ENCODE measurements around the gene TM4SF4.

Gene TM4SF4

DNA sequence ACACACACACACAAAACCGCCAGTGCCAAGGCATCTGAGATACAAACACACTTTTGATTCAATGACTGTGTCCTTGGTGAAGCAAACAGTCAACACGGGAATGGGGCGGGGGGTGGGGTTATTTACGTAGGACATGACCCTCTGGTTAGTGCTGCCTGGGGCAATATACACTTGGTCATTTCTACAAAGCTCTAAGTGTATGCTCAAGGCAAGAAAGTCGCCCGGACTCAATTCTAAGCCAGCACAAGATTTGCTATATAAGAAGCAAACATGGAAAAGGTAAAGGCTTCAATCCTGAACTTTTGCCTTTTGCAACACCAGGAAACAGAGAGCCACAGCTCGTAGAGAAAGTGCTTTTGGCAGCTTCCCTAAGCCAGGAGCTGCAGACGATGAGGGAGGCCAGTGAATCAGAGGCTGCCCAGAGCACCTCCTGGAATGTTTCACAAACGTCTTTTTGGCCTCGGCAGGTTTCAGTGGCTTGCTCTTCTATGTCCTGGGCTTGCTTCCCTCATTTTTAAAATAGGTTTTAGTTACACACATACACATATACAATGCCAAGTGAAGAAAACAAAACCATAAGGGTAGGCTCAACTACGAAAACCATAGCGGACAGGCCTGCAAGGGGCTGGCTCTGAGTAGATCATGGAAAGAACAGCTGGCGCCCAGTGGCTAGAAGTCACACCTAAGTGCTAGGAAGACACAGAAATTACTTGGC, 73.6 kb downstream of the TM4SF4 start:
- no peak for DNase-seq (ENCODE audit: low spot score)

DNA sequence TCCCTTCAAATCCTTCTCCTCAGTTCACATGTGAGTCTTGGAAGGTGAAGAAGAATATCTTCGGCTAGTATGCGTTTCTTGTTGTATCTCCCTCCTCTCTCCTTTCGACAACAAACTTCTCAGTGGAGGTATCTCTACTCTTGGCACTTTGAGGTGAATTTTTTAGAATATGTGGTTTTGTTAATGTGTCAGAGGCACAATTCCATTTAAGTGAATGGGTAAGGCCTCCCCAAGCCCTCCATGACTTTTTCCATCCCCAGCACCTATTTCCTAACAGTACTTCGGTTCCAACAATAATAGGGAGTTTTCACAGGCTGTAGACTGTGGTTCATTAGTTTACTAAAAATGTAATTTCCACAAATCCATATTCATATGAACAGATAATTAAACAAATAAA, 74.2 kb downstream of the TM4SF4 start:
- H3K36me3 ChIP-seq (ENCODE audit: low read depth), result peaks cover 10% of the 10 kb centered on the region
- no peaks in the 10 kb centered on the region for H3K9me3 ChIP-seq (ENCODE audit: severe bottlenecking)
- H3K4me1 ChIP-seq (ENCODE audit: insufficient read depth, poor library complexity, severe bottlenecking), result peaks cover 12% of the 10 kb centered on the region
- peak overlapping the region; percentile 27 for H3K27ac ChIP-seq (ENCODE audit: poor library complexity, severe bottlenecking)
- no peak for ATAC-seq (ENCODE audit: low read depth)
- DNase-seq (ENCODE audit: low spot score), result no peak
- H3K27me3 ChIP-seq (ENCODE audit: insufficient read depth, poor library complexity, severe bottlenecking), result no peaks in the 10 kb centered on the region
- TF ChIP-seq, protein P1, sequence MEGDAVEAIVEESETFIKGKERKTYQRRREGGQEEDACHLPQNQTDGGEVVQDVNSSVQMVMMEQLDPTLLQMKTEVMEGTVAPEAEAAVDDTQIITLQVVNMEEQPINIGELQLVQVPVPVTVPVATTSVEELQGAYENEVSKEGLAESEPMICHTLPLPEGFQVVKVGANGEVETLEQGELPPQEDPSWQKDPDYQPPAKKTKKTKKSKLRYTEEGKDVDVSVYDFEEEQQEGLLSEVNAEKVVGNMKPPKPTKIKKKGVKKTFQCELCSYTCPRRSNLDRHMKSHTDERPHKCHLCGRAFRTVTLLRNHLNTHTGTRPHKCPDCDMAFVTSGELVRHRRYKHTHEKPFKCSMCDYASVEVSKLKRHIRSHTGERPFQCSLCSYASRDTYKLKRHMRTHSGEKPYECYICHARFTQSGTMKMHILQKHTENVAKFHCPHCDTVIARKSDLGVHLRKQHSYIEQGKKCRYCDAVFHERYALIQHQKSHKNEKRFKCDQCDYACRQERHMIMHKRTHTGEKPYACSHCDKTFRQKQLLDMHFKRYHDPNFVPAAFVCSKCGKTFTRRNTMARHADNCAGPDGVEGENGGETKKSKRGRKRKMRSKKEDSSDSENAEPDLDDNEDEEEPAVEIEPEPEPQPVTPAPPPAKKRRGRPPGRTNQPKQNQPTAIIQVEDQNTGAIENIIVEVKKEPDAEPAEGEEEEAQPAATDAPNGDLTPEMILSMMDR (IDR thresholded peaks at IDR 0.05; ENCODE audit: poor library complexity, severe bottlenecking), result no peak
- H3K4me3 ChIP-seq (ENCODE audit: severe bottlenecking), result no peak overlapping the region

More for the DNA sequence above, 73.6 kb downstream of the TM4SF4 start:
- Histone ChIP-seq H3K27ac (ENCODE audit: poor library complexity, severe bottlenecking) (peak overlapping the region; percentile 27), H3K4me3 (ENCODE audit: severe bottlenecking) (no peak overlapping the region), H3K36me3 (ENCODE audit: low read depth) (peaks cover 11% of the 10 kb centered on the region), H3K9me3 (ENCODE audit: severe bottlenecking) (no peaks in the 10 kb centered on the region), H3K4me1 (ENCODE audit: insufficient read depth, poor library complexity, severe bottlenecking) (peaks cover 12% of the 10 kb centered on the region), H3K27me3 (ENCODE audit: insufficient read depth, poor library complexity, severe bottlenecking) (no peaks in the 10 kb centered on the region)
- ATAC-seq (ENCODE audit: low read depth), result peak; percentile 92
- TF ChIP-seq, protein P1 (IDR thresholded peaks at IDR 0.05; ENCODE audit: poor library complexity, severe bottlenecking), result no peak

DNA sequence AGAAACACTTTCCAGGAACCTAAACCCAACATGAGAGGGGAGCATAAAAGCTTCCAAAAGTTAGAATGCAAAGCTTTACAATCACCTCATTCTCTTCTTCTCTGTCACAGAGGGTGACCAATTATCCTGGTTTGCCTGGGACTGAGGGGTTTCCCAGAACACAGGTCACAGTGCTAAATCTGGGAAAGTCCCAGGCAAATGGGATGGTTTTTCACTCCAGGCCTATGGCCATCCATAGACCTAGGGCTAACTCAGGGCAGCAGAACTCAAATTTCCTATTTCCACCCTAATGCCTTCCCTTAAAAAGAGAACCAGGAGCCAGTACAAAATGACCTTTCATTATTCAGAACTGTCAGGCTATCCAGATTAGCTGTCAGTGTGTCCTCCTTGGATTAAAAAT, 77.0 kb downstream of the TM4SF4 start:
- Histone ChIP-seq H3K9me3 (ENCODE audit: severe bottlenecking) (no peaks in the 10 kb centered on the region), H3K27ac (ENCODE audit: poor library complexity, severe bottlenecking) (no peak overlapping the region), H3K36me3 (ENCODE audit: low read depth) (peaks cover 6% of the 10 kb centered on the region; the same call in 1 of the 2 replicates), H3K4me1 (ENCODE audit: insufficient read depth, poor library complexity, severe bottlenecking) (peaks cover 29% of the 10 kb centered on the region), H3K4me3 (ENCODE audit: severe bottlenecking) (no peak overlapping the region), H3K27me3 (ENCODE audit: insufficient read depth, poor library complexity, severe bottlenecking) (no peaks in the 10 kb centered on the region)
- TF ChIP-seq, protein P1 (IDR thresholded peaks at IDR 0.05; ENCODE audit: poor library complexity, severe bottlenecking), result no peak
- ATAC-seq (ENCODE audit: low read depth) (no peak), DNase-seq (ENCODE audit: low spot score) (no peak)

DNA sequence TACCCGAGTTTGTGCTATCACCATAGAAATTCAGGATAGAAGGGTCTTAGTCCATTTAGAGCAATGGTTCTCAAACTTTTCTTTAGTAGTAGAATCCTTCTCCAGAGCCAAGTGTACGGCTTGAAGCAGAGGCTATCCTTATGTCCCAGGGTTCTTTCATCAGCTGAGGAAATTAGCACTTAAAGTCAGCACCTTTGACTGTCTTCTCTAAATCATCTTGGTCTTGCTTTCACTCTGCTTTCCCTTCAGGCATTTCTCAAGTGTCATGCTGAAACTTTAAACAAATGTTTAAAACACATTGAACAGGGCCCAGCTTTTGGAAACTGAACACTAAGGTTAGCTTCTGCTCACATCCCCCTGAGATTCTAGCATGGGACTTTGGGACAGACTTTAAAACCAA, 78.2 kb downstream of the TM4SF4 start:
- Histone ChIP-seq H3K9me3 (ENCODE audit: severe bottlenecking) (no peaks in the 10 kb centered on the region), H3K36me3 (ENCODE audit: low read depth) (peaks cover 6% of the 10 kb centered on the region; the same call in 1 of the 2 replicates), H3K4me3 (ENCODE audit: severe bottlenecking) (no peak overlapping the region), H3K4me1 (ENCODE audit: insufficient read depth, poor library complexity, severe bottlenecking) (peaks cover 29% of the 10 kb centered on the region), H3K27ac (ENCODE audit: poor library complexity, severe bottlenecking) (no peak overlapping the region), H3K27me3 (ENCODE audit: insufficient read depth, poor library complexity, severe bottlenecking) (no peaks in the 10 kb centered on the region)
- TF ChIP-seq, protein P1 (IDR thresholded peaks at IDR 0.05; ENCODE audit: poor library complexity, severe bottlenecking), result no peak
- DNase-seq (ENCODE audit: low spot score), result no peak
- ATAC-seq (ENCODE audit: low read depth), result no peak

All from RWPE2 (cell line).